Upper lobe of left lung (tissue), 6 donors: Measurements from ENCODE around the gene AGO3. TPM values are rescaled to one million over a fixed set of nuclear protein-coding genes. Genes with fewer than 3 reads are reported as not detected.

Experiments
- ATAC-seq, 2 donors: fragments of 200-7000 bp; cut with Tn5 transposase; one replicate each; pipeline ENCODE4 v1.9.1; 2022; ENCODE audit warnings: mild to moderate bottlenecking in 2 of 2, moderate library complexity in 2 of 2; ENCODE audit not compliant: low FRiP score in 2 of 2
- DNase-seq, 2 donors: peaks; one replicate each; pipeline ENCODE4 v3.0.0-alpha.2; 2019 to 2020
- H3K27ac ChIP-seq, 4 donors: fragments of 200-600 bp; sonication (generic); one replicate each; pipeline ENCODE4 v1.5.1; 2016 to 2019
- H3K27me3 ChIP-seq, 4 donors: fragments of 200-600 bp; sonication (generic); one replicate each; pipeline ENCODE4 v1.5.1; 2017 to 2019
- H3K36me3 ChIP-seq, 4 donors: fragments of 200-600 bp; sonication (generic); one replicate each; pipeline ENCODE4 v1.5.1; 2016 to 2019
- H3K4me1 ChIP-seq, 4 donors: fragments of 200-600 bp; sonication (generic); one replicate each; pipeline ENCODE4 v1.5.1; 2018 to 2019
- H3K4me3 ChIP-seq, 4 donors: fragments of 200-600 bp; sonication (generic); one replicate each; pipeline ENCODE4 v1.5.1; 2017 to 2019; ENCODE audit warnings: mild to moderate bottlenecking in 2 of 4, moderate library complexity in 1 of 4
- H3K9me3 ChIP-seq, 4 donors: fragments of 200-600 bp; sonication (generic); one replicate each; pipeline ENCODE4 v1.5.1; 2018 to 2019
- CTCF ChIP-seq, 6 experiments: fragments of 450-650 bp in 4 of 6; fragments of 200-600 bp in 2 of 6; sonication (generic) in 2 of 6; IDR thresholded peaks; one replicate each; pipeline ENCODE4 v1.5.1; 2016 to 2019; ENCODE audit warnings: antibody characterized with exemption in 6 of 6
- EP300 ChIP-seq, 4 donors: sonication (generic); formaldehyde crosslinking; IDR thresholded peaks; one replicate each; pipeline ENCODE4 v1.5.1; 2017; ENCODE audit warnings: antibody characterized with exemption in 4 of 4, control low read depth in 2 of 4
- POLR2A ChIP-seq, 4 donors: fragments of 450-650 bp; IDR thresholded peaks; one replicate each; pipeline ENCODE4 v1.5.1; 2016 to 2017; ENCODE audit warnings: antibody characterized with exemption in 4 of 4, mild to moderate bottlenecking in 2 of 4
- POLR2AphosphoS5 ChIP-seq, 2 donors: sonication (generic); formaldehyde crosslinking; IDR thresholded peaks; one replicate each; pipeline ENCODE4 v1.5.1; 2017; ENCODE audit warnings: antibody characterized with exemption in 2 of 2
- WGBS, 2 donors: methylation state at CpG; one replicate each; pipeline ENCODE4 v1.1.5; 2017 to 2018; 5-methylcytosine and 5-hydroxymethylcytosine counted together
- total RNA-seq, 6 donors: library from RNA; depleted of rRNA in 4 of 6; stranded (reverse); fragments of >200 nt in 4 of 6; gene quantifications; one replicate each; pipeline versions ENCODE4 v1.1.0 to v1.2.1, GENCODE V29; 2016 to 2021
- donor health status: DM: no; HTN: no; CAD: no; lungs with moderate emphysema.
- donor health status: DM: no; HTN: yes; CAD: no; lungs with severe emphysema.

The AGO3 gene
- total RNA-seq, 6 donors from 2014 or later: 13.8 to 32.5 (median 29.6) TPM

GRCh38 chr1:36031441-36031840, 100.5 kb downstream of the AGO3 start:
- H3K27ac ChIP-seq: no peak overlapping the region
- TF ChIP-seq EP300 (IDR thresholded peaks at IDR 0.05): no peak
- peaks cover 0 to 17% (median 3%) of the 10 kb centered on the region in 4 donors for H3K4me1 ChIP-seq
- no peak overlapping the region for H3K4me3 ChIP-seq
- no peaks in the 10 kb centered on the region for H3K9me3 ChIP-seq
- no peaks in the 10 kb centered on the region for H3K27me3 ChIP-seq
- 96% methylated on average over 2 of the region's 2 CpGs for WGBS, 2 donors
- ATAC-seq (no peak), DNase-seq (no peak)
- peaks cover 3 to 71% (median 13%) of the 10 kb centered on the region in 4 donors for H3K36me3 ChIP-seq

GRCh38 chr1:36034692-36035091, 103.8 kb downstream of the AGO3 start:
- Histone ChIP-seq H3K27me3 (no peaks in the 10 kb centered on the region), H3K4me3 (no peak overlapping the region), H3K9me3 (no peaks in the 10 kb centered on the region), H3K36me3 (peaks cover 3 to 72% (median 9%) of the 10 kb centered on the region in 4 donors), H3K4me1 (peaks cover 0 to 17% (median 3%) of the 10 kb centered on the region in 4 donors), H3K27ac (peak overlapping the region; percentile 72 to 81 (median 74))
- DNase-seq (no peak), ATAC-seq (peak; percentile 79 to 91)
- TF ChIP-seq EP300 (IDR thresholded peaks at IDR 0.05): no peak
- TF ChIP-seq CTCF (IDR thresholded peaks at IDR 0.05): no peak
- no peak for TF ChIP-seq POLR2A (IDR thresholded peaks at IDR 0.05)
- TF ChIP-seq POLR2AphosphoS5 (IDR thresholded peaks at IDR 0.05): no peak

- H3K36me3 ChIP-seq: peaks cover 0 to 72% (median 12%) of the 10 kb centered on the region in 4 donors
- WGBS, 2 donors: 59 to 75% methylated on average over 3 of the region's 3 CpGs
- no peak for DNase-seq
- H3K27me3 ChIP-seq: no peaks in the 10 kb centered on the region
- TF ChIP-seq CTCF (IDR thresholded peaks at IDR 0.05): no peak
- TF ChIP-seq POLR2AphosphoS5 (IDR thresholded peaks at IDR 0.05): no peak
- no peak for TF ChIP-seq POLR2A (IDR thresholded peaks at IDR 0.05)
- TF ChIP-seq EP300 (IDR thresholded peaks at IDR 0.05): no peak
- H3K27ac ChIP-seq: peak overlapping the region; percentile 72 to 81 (median 74)
- peaks cover 0 to 17% (median 3%) of the 10 kb centered on the region in 4 donors for H3K4me1 ChIP-seq
- H3K4me3 ChIP-seq: no peak overlapping the region
- ATAC-seq: no peak
- no peaks in the 10 kb centered on the region for H3K9me3 ChIP-seq
Observed at GRCh38 chr1:36035154-36035553, 104.2 kb downstream of the AGO3 start.

- TF ChIP-seq POLR2A (IDR thresholded peaks at IDR 0.05): no peak
- no peak for TF ChIP-seq CTCF (IDR thresholded peaks at IDR 0.05)
- TF ChIP-seq POLR2AphosphoS5 (IDR thresholded peaks at IDR 0.05): no peak
- TF ChIP-seq EP300 (IDR thresholded peaks at IDR 0.05): no peak
- Histone ChIP-seq H3K9me3 (no peaks in the 10 kb centered on the region), H3K4me1 (peaks cover 0 to 4% (median under 1%) of the 10 kb centered on the region in 4 donors), H3K4me3 (no peak overlapping the region), H3K27ac (no peak overlapping the region), H3K27me3 (no peaks in the 10 kb centered on the region), H3K36me3 (peaks cover 11 to 91% (median 51%) of the 10 kb centered on the region in 4 donors)
- ATAC-seq (no peak), DNase-seq (no peak)
- WGBS, 2 donors: 86 to 90% methylated on average over 2 of the region's 2 CpGs
Observed at GRCh38 chr1:36040238-36040637, 109.3 kb downstream of the AGO3 start.

GRCh38 chr1:36051821-36052220, 120.9 kb downstream of the AGO3 start:
- H3K4me3 ChIP-seq: no peak overlapping the region
- no peak overlapping the region for H3K27ac ChIP-seq
- ATAC-seq: no peak
- H3K36me3 ChIP-seq: peaks cover 5 to 39% (median 17%) of the 10 kb centered on the region in 4 donors
- no peaks in the 10 kb centered on the region for H3K27me3 ChIP-seq
- H3K4me1 ChIP-seq: no peaks in the 10 kb centered on the region
- no peaks in the 10 kb centered on the region for H3K9me3 ChIP-seq
- no peak for DNase-seq
- TF ChIP-seq EP300 (IDR thresholded peaks at IDR 0.05): no peak
- TF ChIP-seq POLR2AphosphoS5 (IDR thresholded peaks at IDR 0.05): no peak
- TF ChIP-seq CTCF (IDR thresholded peaks at IDR 0.05): no peak
- TF ChIP-seq POLR2A (IDR thresholded peaks at IDR 0.05): no peak
